Hematopoietic multipotent progenitor cell treated with erythropoietin and hydrocortisone succinate and interleukin-3 and kit ligand, for 17 days (in vitro differentiated cells): Measurements from ENCODE around the gene CCDC188.

Experiments used
- DNase-seq: peaks from one replicate; pipeline ENCODE4 v3.0.0-alpha.2; 2015; ENCODE audit warnings: low spot score

Gene CCDC188

GRCh38 chr22:20184501-20185165, 33.8 kb upstream of the CCDC188 start:
- no peak for DNase-seq

DNA sequence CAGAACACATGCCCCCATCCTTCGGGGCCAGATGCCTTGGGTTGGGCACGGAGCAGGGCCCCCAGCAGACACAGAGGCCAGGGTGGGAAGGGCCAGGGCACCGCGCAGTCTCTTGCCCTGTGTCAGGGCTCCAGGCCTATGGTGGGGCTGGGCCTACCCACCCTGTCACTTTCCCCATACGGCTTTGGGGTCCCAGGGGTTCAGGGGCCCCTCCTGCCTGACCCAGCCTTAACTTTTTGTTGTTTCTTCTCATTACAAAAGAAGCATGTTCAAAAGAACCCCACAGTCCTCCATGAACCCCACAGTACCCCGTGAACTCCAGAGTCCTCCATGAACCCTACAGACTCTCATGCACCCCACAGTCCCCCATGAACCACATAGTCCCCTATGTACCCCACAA, 33.0 kb upstream of the CCDC188 start:
- DNase-seq = no peak

DNA sequence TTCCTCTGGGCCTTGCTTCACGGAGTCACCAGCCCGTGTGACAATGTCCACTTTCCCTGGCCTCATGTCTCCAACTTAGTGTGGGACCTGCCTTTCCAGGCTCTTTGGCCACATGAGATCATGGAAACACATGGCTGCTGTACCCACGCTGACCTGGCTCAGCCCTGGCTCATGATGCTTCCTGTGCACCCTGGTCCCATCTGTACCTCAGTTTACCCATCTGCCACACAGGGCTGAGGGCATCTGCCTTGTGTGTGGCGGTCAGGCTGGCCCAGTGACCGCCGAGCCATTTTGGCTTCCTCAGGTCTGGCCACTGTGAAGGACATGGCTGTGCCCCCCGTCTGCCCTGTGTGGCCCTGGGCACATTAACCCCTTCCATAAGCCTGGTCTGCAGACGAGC, 32.2 kb upstream of the CCDC188 start:
- DNase-seq = no peak

DNA sequence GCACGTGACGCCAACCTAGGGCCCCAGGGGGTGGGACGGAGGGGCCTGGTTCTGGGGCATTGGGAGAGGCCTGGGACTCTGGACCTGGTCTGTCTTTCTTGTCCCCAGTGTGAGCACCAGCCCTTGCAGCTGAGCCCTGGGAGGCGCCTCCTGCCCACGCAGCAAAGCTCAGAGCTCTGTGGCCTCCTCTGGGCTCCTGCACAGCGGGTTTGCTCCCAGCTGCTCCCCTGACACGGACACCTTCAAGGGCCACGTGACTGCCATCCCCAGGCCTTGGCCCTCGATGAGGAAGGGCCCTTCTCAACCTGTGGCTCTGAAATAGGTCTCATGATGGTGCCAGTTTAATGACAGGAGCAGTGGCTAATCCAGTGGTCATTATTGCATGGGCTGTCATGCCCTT, 31.5 kb upstream of the CCDC188 start:
- no peak for DNase-seq

DNA sequence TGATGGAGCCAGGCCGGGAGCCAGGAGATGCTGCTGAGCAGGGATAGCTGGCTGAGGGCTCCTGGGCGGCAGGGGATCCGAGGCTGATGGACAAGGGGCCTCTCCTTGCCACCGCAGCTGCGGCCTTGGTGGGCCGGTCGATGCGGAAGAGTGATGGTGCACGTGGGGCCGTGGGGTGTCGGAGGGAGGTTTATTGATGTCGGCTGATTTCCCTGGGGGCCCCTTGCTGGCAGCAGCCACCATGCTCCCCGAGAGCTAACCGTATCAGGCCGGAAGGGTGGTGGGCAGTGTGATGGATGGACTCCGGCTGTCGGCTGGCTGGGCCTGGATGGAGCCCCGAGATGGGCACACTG, 31.0 kb upstream of the CCDC188 start:
- DNase-seq = no peak

- DNase-seq = no peak
Measured at GRCh38 chr22:20181194-20181883, 30.5 kb upstream of the CCDC188 start.

- DNase-seq = no peak
Measured at GRCh38 chr22:20180640-20181039, 29.8 kb upstream of the CCDC188 start.

- DNase-seq = no peak
Measured at GRCh38 chr22:20180245-20180630, 29.4 kb upstream of the CCDC188 start.

DNA sequence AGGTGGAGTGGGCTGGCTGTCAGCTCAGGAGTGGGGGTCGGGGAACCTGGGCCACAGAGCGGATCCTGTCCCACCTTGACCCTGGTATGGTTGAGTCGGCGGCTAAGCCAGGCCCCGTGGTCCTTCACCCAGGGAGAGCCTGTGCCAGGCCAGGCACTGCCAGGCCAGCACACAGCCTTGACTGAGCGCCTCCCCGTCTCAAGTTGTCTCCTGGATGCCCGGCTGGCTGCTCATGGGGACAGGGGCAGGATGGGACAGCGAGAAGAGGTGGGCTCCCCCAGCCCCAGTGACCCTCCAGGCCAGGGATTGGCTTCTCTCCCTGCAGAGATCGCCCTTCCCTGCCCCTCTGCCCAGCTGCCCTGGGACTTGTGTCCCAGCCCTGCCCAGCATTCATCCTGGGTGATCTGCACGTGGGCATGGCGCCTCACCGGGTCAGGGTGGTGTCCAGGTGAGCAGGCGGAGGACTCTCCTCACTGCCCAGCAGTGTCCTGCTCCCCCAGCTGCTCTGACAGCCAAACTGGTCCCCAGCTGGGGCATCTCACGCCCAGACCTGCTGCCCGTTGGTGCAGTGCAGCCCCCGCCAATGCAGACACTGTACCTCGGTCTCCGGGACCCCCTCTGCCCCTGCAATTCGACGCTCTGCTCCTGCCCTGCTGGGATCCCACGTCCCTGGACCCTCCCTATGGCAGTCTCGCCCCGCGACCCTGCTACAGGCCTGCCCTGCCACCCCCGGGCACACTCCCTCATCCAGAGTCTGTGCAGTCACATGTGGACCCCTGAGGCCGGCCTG, 28.8 kb upstream of the CCDC188 start:
- DNase-seq = no peak

DNA sequence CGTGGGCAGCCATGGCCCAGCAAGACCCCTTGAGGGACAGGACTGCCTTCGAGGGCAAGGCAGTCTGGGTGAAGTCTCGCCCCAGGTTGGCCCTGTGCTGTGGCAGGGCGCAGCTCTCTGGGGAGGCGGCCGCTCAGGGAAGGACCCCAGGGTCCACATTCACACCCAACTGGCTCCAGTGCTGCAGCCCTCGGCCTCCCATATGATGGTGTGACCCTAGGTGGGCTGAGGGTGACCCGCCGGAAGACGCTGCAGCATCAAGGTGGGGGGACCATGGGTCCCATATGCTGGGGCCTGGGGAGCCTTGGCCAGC, 28.0 kb upstream of the CCDC188 start:
- DNase-seq = no peak

DNA sequence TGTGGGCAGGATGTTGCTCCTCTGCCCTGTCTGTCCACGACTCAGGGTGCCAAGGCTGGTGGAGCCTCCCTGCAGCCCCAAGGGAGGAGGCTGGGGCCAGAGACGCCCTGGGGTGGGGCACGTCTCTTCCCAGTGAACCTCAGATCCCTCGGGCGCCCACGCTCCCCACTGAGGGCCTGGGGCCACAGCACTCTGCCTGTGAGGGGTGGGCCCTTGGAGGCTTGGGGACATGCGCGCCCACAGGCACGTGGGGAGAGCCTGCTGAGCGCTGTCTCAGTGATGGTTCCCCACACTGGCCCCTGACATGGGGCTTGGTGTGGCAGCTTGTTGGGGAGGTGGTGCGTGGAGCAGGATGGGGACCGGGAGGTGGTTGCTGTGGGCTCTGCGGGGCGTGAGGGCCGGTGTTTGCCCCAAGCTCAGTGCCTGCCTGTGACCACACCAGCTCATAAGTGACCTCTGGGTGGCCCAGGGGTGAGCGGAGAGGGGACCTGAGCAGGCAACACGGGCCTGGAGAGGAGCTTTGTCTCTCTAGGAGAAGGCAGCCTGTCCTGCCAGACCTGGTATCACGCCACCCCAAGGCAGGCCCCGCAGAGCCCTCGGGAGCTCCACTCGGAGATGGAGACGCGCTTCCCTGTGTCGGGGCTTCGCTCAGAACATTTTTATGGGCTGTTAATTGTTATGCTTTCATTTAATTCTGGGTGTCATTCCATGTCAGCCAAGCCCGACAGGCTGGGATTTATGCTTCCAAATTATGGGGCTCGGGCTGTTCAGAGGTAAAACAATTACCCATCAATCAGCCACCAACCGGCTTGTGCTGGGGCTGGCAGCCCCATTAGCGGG, 27.4 kb upstream of the CCDC188 start:
- no peak for DNase-seq

DNA sequence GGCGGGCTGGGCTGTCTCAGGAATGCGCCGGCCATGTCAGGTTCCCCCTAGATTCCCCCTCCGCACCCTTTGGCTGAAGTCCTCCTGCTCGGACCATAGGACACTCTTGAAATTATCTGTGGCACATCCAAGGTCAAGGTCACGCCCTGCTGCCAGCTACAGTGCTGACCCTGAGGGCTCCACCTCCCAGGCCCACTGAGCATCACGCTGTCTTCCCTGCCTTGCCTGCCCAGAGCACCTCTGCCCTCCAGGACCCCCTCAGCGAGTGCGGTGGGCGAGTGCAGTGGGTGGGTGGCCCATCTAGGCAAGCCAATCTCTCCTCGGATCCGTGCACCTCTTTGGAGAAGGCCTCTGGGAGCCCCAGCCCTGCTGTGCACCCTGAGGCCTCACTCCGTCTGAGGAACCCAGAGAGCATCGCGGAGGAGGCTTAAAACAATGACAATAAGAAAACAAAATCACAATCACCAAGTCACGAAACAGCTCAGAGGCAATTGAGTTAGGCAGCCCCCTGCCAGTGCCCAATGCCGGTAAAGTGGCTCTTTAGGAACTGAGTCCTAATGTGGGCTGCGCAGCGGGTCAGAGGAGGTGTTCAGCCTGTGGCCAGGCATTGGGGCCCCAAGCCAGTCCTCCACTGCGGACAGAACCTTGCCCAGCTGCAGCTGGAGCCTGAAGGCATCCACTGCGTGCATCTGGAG, 26.5 kb upstream of the CCDC188 start:
- no peak for DNase-seq

- no peak for DNase-seq
Measured at GRCh38 chr22:20176421-20177085, 25.7 kb upstream of the CCDC188 start.

- no peak for DNase-seq
Measured at GRCh38 chr22:20175597-20175900, 24.7 kb upstream of the CCDC188 start.

- DNase-seq = no peak
Measured at GRCh38 chr22:20174785-20175596, 24.1 kb upstream of the CCDC188 start.

- no peak for DNase-seq
Measured at GRCh38 chr22:20173772-20174171, 22.9 kb upstream of the CCDC188 start.

GRCh38 chr22:20173246-20173645, 22.4 kb upstream of the CCDC188 start:
- DNase-seq = no peak

DNA sequence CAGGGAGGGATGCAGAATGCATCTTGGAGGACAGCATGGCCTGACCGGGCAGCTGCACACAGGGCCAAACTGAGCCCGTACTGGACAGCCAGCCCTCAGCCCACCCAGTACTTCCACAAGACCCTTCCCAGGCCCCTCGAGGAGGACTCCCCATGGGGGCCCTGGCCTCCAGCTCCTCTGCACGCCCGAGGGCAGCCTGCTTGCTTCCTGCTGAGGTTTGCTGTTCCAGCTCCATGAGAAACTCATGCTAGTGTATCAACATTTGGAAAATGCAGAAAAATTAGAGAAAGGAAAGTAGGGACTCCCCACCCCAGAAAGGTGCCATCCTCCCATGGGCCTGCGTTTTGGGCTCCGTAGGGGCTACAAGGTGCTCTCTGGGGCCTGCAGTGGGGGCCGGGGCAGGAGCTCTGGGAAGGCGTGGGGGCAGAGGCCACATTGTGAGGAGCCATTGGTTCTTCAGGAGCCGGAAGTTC, 21.3 kb upstream of the CCDC188 start:
- no peak for DNase-seq

DNA sequence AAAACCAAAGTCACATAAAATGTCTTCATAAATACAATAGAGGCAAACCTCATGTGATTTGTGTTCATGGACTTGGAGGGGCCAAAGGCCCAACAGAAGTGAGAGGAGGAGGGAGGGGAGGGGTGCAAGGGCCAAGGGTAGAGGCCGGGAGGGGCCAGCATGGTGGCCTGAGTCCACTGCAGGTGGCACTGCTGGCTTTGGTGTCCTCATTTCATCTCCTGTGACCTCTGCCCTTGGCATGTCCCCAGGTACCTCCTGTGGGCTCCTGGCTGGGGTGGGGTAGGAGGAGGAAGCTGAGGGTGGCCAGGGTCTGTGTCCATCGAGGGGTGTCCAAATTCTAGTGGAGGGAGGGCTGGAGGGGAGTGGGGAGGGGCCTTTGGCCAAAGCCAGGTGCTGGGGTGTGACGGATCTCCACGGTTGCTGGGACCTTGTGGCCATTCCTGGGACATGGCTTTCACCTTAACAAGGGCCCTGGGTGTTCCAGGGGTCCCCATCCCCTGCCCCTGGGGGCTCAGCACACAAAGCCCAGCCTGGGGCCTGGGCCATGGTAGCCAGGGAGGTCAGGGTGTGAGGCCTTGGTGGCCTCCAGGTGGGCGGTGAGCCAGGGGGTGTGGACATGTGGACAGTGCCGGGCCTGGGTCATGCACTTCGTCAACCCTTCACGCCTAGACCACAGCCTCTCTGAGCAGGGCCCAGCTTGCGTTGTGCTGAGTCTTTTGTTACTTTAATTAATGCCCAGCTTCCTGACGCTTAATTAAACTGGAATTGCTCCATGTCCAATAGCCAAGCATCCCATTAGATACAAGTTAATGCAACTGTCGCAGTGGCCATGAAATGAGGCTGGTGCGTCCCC, 20.7 kb upstream of the CCDC188 start:
- no peak for DNase-seq

- DNase-seq = no peak
Measured at GRCh38 chr22:20170170-20170569, 19.3 kb upstream of the CCDC188 start.
